ENCODE data around the gene MALAT1. TPM values are rescaled to one million over a fixed set of nuclear protein-coding genes. Genes with fewer than 3 reads are reported as not detected.

The MALAT1 gene
- total and polyA plus RNA-seq, 2 experiments from 2014 or later, result 2,206 to 6,020 TPM

GRCh38 chr11:65478388-65479183, 20.3 kb upstream of the MALAT1 start:
- Histone ChIP-seq H4K20me1 (replicated peaks; ENCODE audit: insufficient read depth) (no peaks in the 10 kb centered on the region), H3K4me3 (no peak overlapping the region), H3K79me2 (replicated peaks; ENCODE audit: insufficient read depth) (peaks cover 9% of the 10 kb centered on the region), H3K4me1 (ENCODE audit: insufficient read depth) (peaks cover 31% of the 10 kb centered on the region), H2AFZ (peak overlapping the region; percentile 43), H3K36me3 (ENCODE audit: insufficient read depth) (no peaks in the 10 kb centered on the region), H3K27ac (ENCODE audit: low read depth) (peak overlapping the region; percentile 76), H3K9me2 (ENCODE audit: insufficient read depth) (no peaks in the 10 kb centered on the region), H3F3A (replicated peaks; ENCODE audit: low read depth) (peaks cover 18% of the 10 kb centered on the region), H3K27me3 (ENCODE audit: insufficient read depth) (no peaks in the 10 kb centered on the region), H3K4me2 (peak overlapping the region; percentile 1)
- Mint-ChIP-seq H3K4me1 (peaks cover 38% of the 10 kb centered on the region), H3K4me3 (no peak overlapping the region), H3K27ac (no peak overlapping the region), H3K36me3 (ENCODE audit: low read depth) (no peaks in the 10 kb centered on the region; the same call in 2 of the 3 replicates), H3K9me3 (peaks cover 2% of the 10 kb centered on the region; the same call in 1 of the 3 replicates), H3K27me3 (ENCODE audit: insufficient read depth, low read depth, poor library complexity) (peaks cover 9% of the 10 kb centered on the region)
- DNase-seq (ENCODE audit: low spot score) (no peak), ATAC-seq (peak; percentile 6)
- no peak for TF ChIP-seq ZNF114 (CRISPR knock-in tag; IDR thresholded peaks at IDR 0.05)
- no peak for TF ChIP-seq ETS1 (IDR thresholded peaks at IDR 0.05)
- TF ChIP-seq ZNF462 (CRISPR knock-in tag; IDR thresholded peaks at IDR 0.05), result no peak
- TF ChIP-seq CREB1 (CRISPR knock-in tag; IDR thresholded peaks at IDR 0.05; ENCODE audit: low read depth), result no peak
- TF ChIP-seq CTCF (conservative IDR thresholded peaks at IDR 0.05; ENCODE audit: low read depth in 2 of 2), result 0 out of 4 replicates have a peak, but pooled peaks of 1 of the 2 experiments have one; percentile 12
- no peak for TF ChIP-seq POLR2AphosphoS5 (IDR thresholded peaks at IDR 0.05; ENCODE audit: low read depth)
- TF ChIP-seq REST (IDR thresholded peaks at IDR 0.05; ENCODE audit: unreplicated experiment), result no peak

Data from GM23338 (cell line).